ENCODE measurements around the gene PPIL4. TPM values are rescaled to one million over a fixed set of nuclear protein-coding genes. Genes with fewer than 3 reads are reported as not detected.

Gene PPIL4
- total and polyA plus RNA-seq, 2 donors (not counting 3 experiments of a cell fraction or from before 2014, with no cell fraction given), result 2.2 to 27.8 TPM

DNA sequence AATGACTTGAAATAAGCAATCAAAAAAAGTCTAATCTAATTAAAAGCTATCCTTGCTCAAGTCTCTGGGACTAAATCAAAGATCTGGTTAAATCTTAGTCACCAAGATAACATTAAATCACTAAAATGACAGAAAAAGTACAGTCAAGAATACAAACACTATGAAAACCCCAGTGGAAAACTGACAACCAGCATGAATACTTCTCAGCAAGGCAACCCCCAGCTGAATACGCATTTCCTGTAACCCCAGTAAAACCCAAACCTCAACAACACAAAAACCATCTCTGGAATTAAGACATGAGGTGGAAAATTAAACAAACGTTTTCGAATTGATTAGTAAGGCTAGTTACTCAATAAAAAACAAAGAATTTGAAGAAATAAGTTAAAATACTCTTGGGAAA is 37.4 kb downstream of the PPIL4 start:
- BruUV-seq (replicated peaks), result no TSS peak
- H4K20me1 ChIP-seq (replicated peaks; ENCODE audit: control insufficient read depth, extremely low read depth, insufficient read depth, low read length), result no peaks in the 10 kb centered on the region
- CTCF ChIA-PET, result interaction anchor here (0.9 to 3.2 kb wide), 3 partner anchors 9 to 480 kb away, joined by 3 to 9 read pairs (median 9); no protein-coding TSS in a partner anchor
- POLR2A ChIA-PET, result no interaction called here
- no peak overlapping the region for H3K4me2 ChIP-seq (ENCODE audit: insufficient read depth, low read length)
- no peak overlapping the region for H3K27ac ChIP-seq (ENCODE audit: insufficient read depth, low read depth, low read length)
- no peaks in the 10 kb centered on the region for H3K36me3 ChIP-seq (ENCODE audit: control insufficient read depth in 2 of 2, extremely low read depth in 1 of 2, insufficient read depth in 2 of 2, low read length in 2 of 2)
- no peak overlapping the region for H3K9ac ChIP-seq (replicated peaks; ENCODE audit: extremely low read depth, insufficient read depth, low read length)
- DNase-seq (ENCODE audit: low read depth, low spot score), result no peak
- no peaks in the 10 kb centered on the region for H3K27me3 ChIP-seq (ENCODE audit: control insufficient read depth in 2 of 2, insufficient read depth in 2 of 2, low read length in 2 of 2)
- no peak overlapping the region for H2AFZ ChIP-seq (ENCODE audit: low read depth, low read length)
- no peaks in the 10 kb centered on the region for H3K9me3 ChIP-seq (replicated peaks; ENCODE audit: control insufficient read depth, insufficient read depth, low read length)
- H3K9me1 ChIP-seq (replicated peaks; ENCODE audit: control insufficient read depth, extremely low read depth, insufficient read depth, low read length), result no peaks in the 10 kb centered on the region
- intact Hi-C loops (cut with micrococcal nuclease) (no loop called here), dilution Hi-C loops (cut with MboI; ENCODE audit: extremely low pct_ligation_motif_present, low sequenced_read_pairs) (no loop called here)
- no peaks in the 10 kb centered on the region for H3K79me2 ChIP-seq (ENCODE audit: control insufficient read depth, insufficient read depth, low read length)
- no peak overlapping the region for H3K4me3 ChIP-seq (replicated peaks in 1 of 3; ENCODE audit: insufficient read depth in 1 of 3, low read depth in 1 of 3, low read length in 3 of 3)
- no peaks in the 10 kb centered on the region for H3K4me1 ChIP-seq (ENCODE audit: control insufficient read depth, extremely low read depth, insufficient read depth, low read length)
- no peak for FAIRE-seq
- TF ChIP-seq MYC (IDR thresholded peaks at IDR 0.05; ENCODE audit: low read depth, low read length) (no peak), GATA2 (IDR thresholded peaks at IDR 0.05; ENCODE audit: insufficient read depth, insufficient read length, low read depth, low read length) (no peak), POLR2A (IDR thresholded peaks at IDR 0.05; ENCODE audit: low read depth, low read length) (no peak), POLR2AphosphoS5 (IDR thresholded peaks at IDR 0.05; ENCODE audit: insufficient read depth, low read depth, low read length) (no peak), FOS (IDR thresholded peaks at IDR 0.05; ENCODE audit: borderline replicate concordance, insufficient read depth, low read length) (no peak), MAX (IDR thresholded peaks at IDR 0.05; ENCODE audit: insufficient read depth, insufficient read length) (no peak), JUN (IDR thresholded peaks at IDR 0.05; ENCODE audit: borderline replicate concordance, insufficient read depth, insufficient read length, low read depth) (no peak), EZH2 (IDR thresholded peaks at IDR 0.05; ENCODE audit: borderline replicate concordance, low read depth, low read length, severe bottlenecking) (no peak)
- TF ChIP-seq, protein P1, sequence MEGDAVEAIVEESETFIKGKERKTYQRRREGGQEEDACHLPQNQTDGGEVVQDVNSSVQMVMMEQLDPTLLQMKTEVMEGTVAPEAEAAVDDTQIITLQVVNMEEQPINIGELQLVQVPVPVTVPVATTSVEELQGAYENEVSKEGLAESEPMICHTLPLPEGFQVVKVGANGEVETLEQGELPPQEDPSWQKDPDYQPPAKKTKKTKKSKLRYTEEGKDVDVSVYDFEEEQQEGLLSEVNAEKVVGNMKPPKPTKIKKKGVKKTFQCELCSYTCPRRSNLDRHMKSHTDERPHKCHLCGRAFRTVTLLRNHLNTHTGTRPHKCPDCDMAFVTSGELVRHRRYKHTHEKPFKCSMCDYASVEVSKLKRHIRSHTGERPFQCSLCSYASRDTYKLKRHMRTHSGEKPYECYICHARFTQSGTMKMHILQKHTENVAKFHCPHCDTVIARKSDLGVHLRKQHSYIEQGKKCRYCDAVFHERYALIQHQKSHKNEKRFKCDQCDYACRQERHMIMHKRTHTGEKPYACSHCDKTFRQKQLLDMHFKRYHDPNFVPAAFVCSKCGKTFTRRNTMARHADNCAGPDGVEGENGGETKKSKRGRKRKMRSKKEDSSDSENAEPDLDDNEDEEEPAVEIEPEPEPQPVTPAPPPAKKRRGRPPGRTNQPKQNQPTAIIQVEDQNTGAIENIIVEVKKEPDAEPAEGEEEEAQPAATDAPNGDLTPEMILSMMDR (IDR thresholded peaks at IDR 0.05; ENCODE audit: extremely low read depth in 1 of 2, insufficient read depth in 1 of 2, low read depth in 1 of 2, low read length in 2 of 2), result no peak
